GM23338 (cell line): ENCODE data around the gene ANKRD17. TPM values are rescaled to one million over a fixed set of nuclear protein-coding genes. Genes with fewer than 3 reads are reported as not detected.

Experiments
- ATAC-seq: fragments of 200-7000 bp; cut with Tn5 transposase; 3 replicates; pipeline ENCODE4 v1.9.1; 2020
- DNase-seq: peaks from one replicate; pipeline ENCODE4 v3.0.0-alpha.2; 2015; ENCODE audit warnings: low spot score
- H2AFZ ChIP-seq: fragments of 200-600 bp; sonication (generic); 2 replicates; pipeline ENCODE4 v1.8.0; 2016; ENCODE audit warnings: antibody characterized with exemption, mild to moderate bottlenecking, moderate library complexity
- H3F3A ChIP-seq: fragments of 200-600 bp; sonication (generic); replicated peaks from 2 replicates; pipeline ENCODE4 v1.8.0; 2017; ENCODE audit warnings: antibody characterized with exemption, mixed run types, low read depth
- H3K27ac ChIP-seq: fragments of 200-600 bp; sonication (generic); 2 replicates; pipeline ENCODE4 v1.6.1; 2016; ENCODE audit warnings: low read depth
- H3K27me3 ChIP-seq: fragments of 200-600 bp; sonication (generic); 2 replicates; pipeline ENCODE4 v1.8.0; 2016; ENCODE audit warnings: mild to moderate bottlenecking, mixed run types, moderate library complexity; ENCODE audit not compliant: insufficient read depth
- H3K36me3 ChIP-seq: fragments of 200-600 bp; sonication (generic); 2 replicates; pipeline ENCODE4 v1.8.0; 2016; ENCODE audit warnings: mild to moderate bottlenecking; ENCODE audit not compliant: insufficient read depth
- H3K4me1 ChIP-seq: fragments of 200-600 bp; sonication (generic); 2 replicates; pipeline ENCODE4 v1.8.0; 2016; ENCODE audit warnings: mild to moderate bottlenecking, moderate library complexity; ENCODE audit not compliant: insufficient read depth
- H3K4me2 ChIP-seq: fragments of 200-600 bp; sonication (generic); 2 replicates; pipeline ENCODE4 v1.7.1; 2017; ENCODE audit warnings: mixed run types
- H3K4me3 ChIP-seq: fragments of 200-600 bp; sonication (generic); 2 replicates; pipeline ENCODE4 v1.6.1; 2016; ENCODE audit warnings: mixed run types
- H3K79me2 ChIP-seq: fragments of 200-600 bp; sonication (generic); replicated peaks from 2 replicates; pipeline ENCODE4 v1.8.0; 2017; ENCODE audit warnings: mild to moderate bottlenecking; ENCODE audit not compliant: insufficient read depth
- H3K9me2 ChIP-seq: fragments of 200-600 bp; sonication (generic); 2 replicates; pipeline ENCODE4 v1.8.0; 2017; ENCODE audit not compliant: insufficient read depth
- H4K20me1 ChIP-seq: fragments of 200-600 bp; sonication (generic); replicated peaks from 2 replicates; pipeline ENCODE4 v1.8.0; 2017; ENCODE audit warnings: mild to moderate bottlenecking; ENCODE audit not compliant: insufficient read depth
- H3K27ac Mint-ChIP-seq: 2 replicates; pipeline ENCODE4 v1.8.0; 2020; ENCODE audit warnings: inconsistent platforms, mild to moderate bottlenecking, moderate library complexity, mixed read lengths
- H3K27me3 Mint-ChIP-seq: 3 replicates; pipeline ENCODE4 v1.8.0; 2022; ENCODE audit warnings: low read depth, mild to moderate bottlenecking, moderate library complexity, mixed read lengths, inconsistent platforms; ENCODE audit not compliant: insufficient read depth, poor library complexity
- H3K36me3 Mint-ChIP-seq: 3 replicates; pipeline ENCODE4 v1.8.0; 2021; ENCODE audit warnings: low read depth, mild to moderate bottlenecking, inconsistent platforms, moderate library complexity, mixed read lengths
- H3K4me1 Mint-ChIP-seq: 3 replicates; pipeline ENCODE4 v1.8.0; 2020; ENCODE audit warnings: mild to moderate bottlenecking, inconsistent platforms, mixed read lengths
- H3K4me3 Mint-ChIP-seq: 3 replicates; pipeline ENCODE4 v1.8.0; 2021; ENCODE audit warnings: moderate library complexity, mild to moderate bottlenecking, inconsistent platforms, mixed read lengths
- H3K9me3 Mint-ChIP-seq: 3 replicates; pipeline ENCODE4 v1.8.0; 2020; ENCODE audit warnings: moderate library complexity, mild to moderate bottlenecking, inconsistent platforms, mixed read lengths
- CREB1 ChIP-seq: fragments of 250-450 bp; sonication (Bioruptor Pico); IDR thresholded peaks from 2 replicates; pipeline ENCODE4 v1.5.0; 2020; ENCODE audit warnings: low read depth, mild to moderate bottlenecking, moderate library complexity
- CTCF ChIP-seq, 2 experiments: fragments of 200-600 bp in 1 of 2; sonication (generic) in 1 of 2; conservative IDR thresholded peaks; 2 replicates each; pipeline versions ENCODE4 v1.5.1 to v1.6.1; 2016 to 2017; ENCODE audit warnings: antibody characterized with exemption in 2 of 2, low read depth in 2 of 2, mild to moderate bottlenecking in 2 of 2, moderate library complexity in 1 of 2
- EZH2 ChIP-seq: fragments of 200-600 bp; sonication (generic); IDR thresholded peaks from one replicate; pipeline ENCODE4 v1.8.0; 2017; ENCODE audit warnings: antibody characterized with exemption, mild to moderate bottlenecking, low read depth; ENCODE audit not compliant: unreplicated experiment
- EZH2phosphoT487 ChIP-seq: fragments of 200-600 bp; sonication (generic); IDR thresholded peaks from one replicate; pipeline ENCODE4 v1.8.1; 2018; ENCODE audit warnings: antibody characterized with exemption; ENCODE audit not compliant: unreplicated experiment
- JUNB ChIP-seq: IDR thresholded peaks from one replicate; pipeline ENCODE4 v1.6.1; 2016; ENCODE audit warnings: antibody characterized with exemption; ENCODE audit not compliant: unreplicated experiment
- NANOG ChIP-seq: IDR thresholded peaks from 2 replicates; pipeline ENCODE4 v1.6.1; 2016; ENCODE audit warnings: antibody characterized with exemption, borderline replicate concordance
- STAT1 ChIP-seq: IDR thresholded peaks from one replicate; pipeline ENCODE4 v1.6.1; 2016; ENCODE audit warnings: antibody characterized with exemption; ENCODE audit not compliant: unreplicated experiment
- ZNF331 ChIP-seq: fragments of 250-450 bp; sonication (Bioruptor Pico); IDR thresholded peaks from 2 replicates; pipeline ENCODE4 v1.5.0; 2020; ENCODE audit warnings: low read depth, mild to moderate bottlenecking, moderate library complexity
- polyA plus RNA-seq: library from polyadenylated mRNA; unstranded; fragments of >200 nt; fragmentation: Nextera tagmentation; extraction: Ambion mirVana; gene quantifications from 2 replicates; pipeline ENCODE4 v1.2.1, GENCODE V29; 2016
- total RNA-seq: library from RNA; depleted of rRNA; stranded (reverse); fragments of >200 nt; shearing (Covaris generic); gene quantifications from 2 replicates; pipeline ENCODE4 v1.2.3, GENCODE V29; 2014
- TF ChIP-seq, protein P1 (sequence below): IDR thresholded peaks from 2 replicates; pipeline ENCODE4 v1.6.1; 2016; ENCODE audit warnings: antibody characterized with exemption
- TF ChIP-seq, protein P2 (sequence below): IDR thresholded peaks from one replicate; pipeline ENCODE4 v1.6.1; 2018; ENCODE audit warnings: antibody characterized with exemption; ENCODE audit not compliant: unreplicated experiment
- TF ChIP-seq, protein P3 (sequence below): fragments of 250-450 bp; sonication (Bioruptor Pico); IDR thresholded peaks from 2 replicates; pipeline ENCODE4 v1.5.0; 2020; ENCODE audit warnings: mild to moderate bottlenecking, moderate library complexity

ANKRD17 gene
- total and polyA plus RNA-seq, 2 experiments from 2014 or later = 41.9 to 85.3 TPM

- Histone ChIP-seq H3K27ac (no peak overlapping the region), H2AFZ (no peak overlapping the region)
- peaks cover 4% of the 10 kb centered on the region; the same call in 1 of the 3 replicates for H3K4me1 Mint-ChIP-seq
Measured at GRCh38 chr4:73299548-73300280, 41.1 kb upstream of the ANKRD17 start.

More at GRCh38 chr4:73299548-73300280, 41.1 kb upstream of the ANKRD17 start:
- Mint-ChIP-seq H3K4me3 (no peak overlapping the region), H3K27me3 (no peaks in the 10 kb centered on the region), H3K36me3 (peaks cover 29% of the 10 kb centered on the region; the same call in 2 of the 3 replicates), H3K27ac (no peak overlapping the region), H3K9me3 (peaks cover 45% of the 10 kb centered on the region)
- Histone ChIP-seq H3F3A (no peaks in the 10 kb centered on the region), H3K27me3 (no peaks in the 10 kb centered on the region), H3K4me1 (no peaks in the 10 kb centered on the region), H3K79me2 (no peaks in the 10 kb centered on the region), H3K4me3 (no peak overlapping the region), H3K9me2 (peaks cover 5% of the 10 kb centered on the region; the same call in 1 of the 2 replicates), H3K4me2 (no peak overlapping the region), H3K36me3 (no peaks in the 10 kb centered on the region), H4K20me1 (no peaks in the 10 kb centered on the region)
- no peak for TF ChIP-seq EZH2
- no peak for TF ChIP-seq EZH2phosphoT487
- TF ChIP-seq, protein P1, sequence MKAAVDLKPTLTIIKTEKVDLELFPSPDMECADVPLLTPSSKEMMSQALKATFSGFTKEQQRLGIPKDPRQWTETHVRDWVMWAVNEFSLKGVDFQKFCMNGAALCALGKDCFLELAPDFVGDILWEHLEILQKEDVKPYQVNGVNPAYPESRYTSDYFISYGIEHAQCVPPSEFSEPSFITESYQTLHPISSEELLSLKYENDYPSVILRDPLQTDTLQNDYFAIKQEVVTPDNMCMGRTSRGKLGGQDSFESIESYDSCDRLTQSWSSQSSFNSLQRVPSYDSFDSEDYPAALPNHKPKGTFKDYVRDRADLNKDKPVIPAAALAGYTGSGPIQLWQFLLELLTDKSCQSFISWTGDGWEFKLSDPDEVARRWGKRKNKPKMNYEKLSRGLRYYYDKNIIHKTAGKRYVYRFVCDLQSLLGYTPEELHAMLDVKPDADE = no peak
- TF ChIP-seq, protein P2, sequence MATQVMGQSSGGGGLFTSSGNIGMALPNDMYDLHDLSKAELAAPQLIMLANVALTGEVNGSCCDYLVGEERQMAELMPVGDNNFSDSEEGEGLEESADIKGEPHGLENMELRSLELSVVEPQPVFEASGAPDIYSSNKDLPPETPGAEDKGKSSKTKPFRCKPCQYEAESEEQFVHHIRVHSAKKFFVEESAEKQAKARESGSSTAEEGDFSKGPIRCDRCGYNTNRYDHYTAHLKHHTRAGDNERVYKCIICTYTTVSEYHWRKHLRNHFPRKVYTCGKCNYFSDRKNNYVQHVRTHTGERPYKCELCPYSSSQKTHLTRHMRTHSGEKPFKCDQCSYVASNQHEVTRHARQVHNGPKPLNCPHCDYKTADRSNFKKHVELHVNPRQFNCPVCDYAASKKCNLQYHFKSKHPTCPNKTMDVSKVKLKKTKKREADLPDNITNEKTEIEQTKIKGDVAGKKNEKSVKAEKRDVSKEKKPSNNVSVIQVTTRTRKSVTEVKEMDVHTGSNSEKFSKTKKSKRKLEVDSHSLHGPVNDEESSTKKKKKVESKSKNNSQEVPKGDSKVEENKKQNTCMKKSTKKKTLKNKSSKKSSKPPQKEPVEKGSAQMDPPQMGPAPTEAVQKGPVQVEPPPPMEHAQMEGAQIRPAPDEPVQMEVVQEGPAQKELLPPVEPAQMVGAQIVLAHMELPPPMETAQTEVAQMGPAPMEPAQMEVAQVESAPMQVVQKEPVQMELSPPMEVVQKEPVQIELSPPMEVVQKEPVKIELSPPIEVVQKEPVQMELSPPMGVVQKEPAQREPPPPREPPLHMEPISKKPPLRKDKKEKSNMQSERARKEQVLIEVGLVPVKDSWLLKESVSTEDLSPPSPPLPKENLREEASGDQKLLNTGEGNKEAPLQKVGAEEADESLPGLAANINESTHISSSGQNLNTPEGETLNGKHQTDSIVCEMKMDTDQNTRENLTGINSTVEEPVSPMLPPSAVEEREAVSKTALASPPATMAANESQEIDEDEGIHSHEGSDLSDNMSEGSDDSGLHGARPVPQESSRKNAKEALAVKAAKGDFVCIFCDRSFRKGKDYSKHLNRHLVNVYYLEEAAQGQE = no peak
- TF ChIP-seq CTCF (conservative IDR thresholded peaks at IDR 0.05; ENCODE audit: low read depth in 2 of 2) = no peak
- TF ChIP-seq NANOG = no peak
- TF ChIP-seq CREB1 = no peak
- no peak for TF ChIP-seq JUNB
- TF ChIP-seq, protein P3, sequence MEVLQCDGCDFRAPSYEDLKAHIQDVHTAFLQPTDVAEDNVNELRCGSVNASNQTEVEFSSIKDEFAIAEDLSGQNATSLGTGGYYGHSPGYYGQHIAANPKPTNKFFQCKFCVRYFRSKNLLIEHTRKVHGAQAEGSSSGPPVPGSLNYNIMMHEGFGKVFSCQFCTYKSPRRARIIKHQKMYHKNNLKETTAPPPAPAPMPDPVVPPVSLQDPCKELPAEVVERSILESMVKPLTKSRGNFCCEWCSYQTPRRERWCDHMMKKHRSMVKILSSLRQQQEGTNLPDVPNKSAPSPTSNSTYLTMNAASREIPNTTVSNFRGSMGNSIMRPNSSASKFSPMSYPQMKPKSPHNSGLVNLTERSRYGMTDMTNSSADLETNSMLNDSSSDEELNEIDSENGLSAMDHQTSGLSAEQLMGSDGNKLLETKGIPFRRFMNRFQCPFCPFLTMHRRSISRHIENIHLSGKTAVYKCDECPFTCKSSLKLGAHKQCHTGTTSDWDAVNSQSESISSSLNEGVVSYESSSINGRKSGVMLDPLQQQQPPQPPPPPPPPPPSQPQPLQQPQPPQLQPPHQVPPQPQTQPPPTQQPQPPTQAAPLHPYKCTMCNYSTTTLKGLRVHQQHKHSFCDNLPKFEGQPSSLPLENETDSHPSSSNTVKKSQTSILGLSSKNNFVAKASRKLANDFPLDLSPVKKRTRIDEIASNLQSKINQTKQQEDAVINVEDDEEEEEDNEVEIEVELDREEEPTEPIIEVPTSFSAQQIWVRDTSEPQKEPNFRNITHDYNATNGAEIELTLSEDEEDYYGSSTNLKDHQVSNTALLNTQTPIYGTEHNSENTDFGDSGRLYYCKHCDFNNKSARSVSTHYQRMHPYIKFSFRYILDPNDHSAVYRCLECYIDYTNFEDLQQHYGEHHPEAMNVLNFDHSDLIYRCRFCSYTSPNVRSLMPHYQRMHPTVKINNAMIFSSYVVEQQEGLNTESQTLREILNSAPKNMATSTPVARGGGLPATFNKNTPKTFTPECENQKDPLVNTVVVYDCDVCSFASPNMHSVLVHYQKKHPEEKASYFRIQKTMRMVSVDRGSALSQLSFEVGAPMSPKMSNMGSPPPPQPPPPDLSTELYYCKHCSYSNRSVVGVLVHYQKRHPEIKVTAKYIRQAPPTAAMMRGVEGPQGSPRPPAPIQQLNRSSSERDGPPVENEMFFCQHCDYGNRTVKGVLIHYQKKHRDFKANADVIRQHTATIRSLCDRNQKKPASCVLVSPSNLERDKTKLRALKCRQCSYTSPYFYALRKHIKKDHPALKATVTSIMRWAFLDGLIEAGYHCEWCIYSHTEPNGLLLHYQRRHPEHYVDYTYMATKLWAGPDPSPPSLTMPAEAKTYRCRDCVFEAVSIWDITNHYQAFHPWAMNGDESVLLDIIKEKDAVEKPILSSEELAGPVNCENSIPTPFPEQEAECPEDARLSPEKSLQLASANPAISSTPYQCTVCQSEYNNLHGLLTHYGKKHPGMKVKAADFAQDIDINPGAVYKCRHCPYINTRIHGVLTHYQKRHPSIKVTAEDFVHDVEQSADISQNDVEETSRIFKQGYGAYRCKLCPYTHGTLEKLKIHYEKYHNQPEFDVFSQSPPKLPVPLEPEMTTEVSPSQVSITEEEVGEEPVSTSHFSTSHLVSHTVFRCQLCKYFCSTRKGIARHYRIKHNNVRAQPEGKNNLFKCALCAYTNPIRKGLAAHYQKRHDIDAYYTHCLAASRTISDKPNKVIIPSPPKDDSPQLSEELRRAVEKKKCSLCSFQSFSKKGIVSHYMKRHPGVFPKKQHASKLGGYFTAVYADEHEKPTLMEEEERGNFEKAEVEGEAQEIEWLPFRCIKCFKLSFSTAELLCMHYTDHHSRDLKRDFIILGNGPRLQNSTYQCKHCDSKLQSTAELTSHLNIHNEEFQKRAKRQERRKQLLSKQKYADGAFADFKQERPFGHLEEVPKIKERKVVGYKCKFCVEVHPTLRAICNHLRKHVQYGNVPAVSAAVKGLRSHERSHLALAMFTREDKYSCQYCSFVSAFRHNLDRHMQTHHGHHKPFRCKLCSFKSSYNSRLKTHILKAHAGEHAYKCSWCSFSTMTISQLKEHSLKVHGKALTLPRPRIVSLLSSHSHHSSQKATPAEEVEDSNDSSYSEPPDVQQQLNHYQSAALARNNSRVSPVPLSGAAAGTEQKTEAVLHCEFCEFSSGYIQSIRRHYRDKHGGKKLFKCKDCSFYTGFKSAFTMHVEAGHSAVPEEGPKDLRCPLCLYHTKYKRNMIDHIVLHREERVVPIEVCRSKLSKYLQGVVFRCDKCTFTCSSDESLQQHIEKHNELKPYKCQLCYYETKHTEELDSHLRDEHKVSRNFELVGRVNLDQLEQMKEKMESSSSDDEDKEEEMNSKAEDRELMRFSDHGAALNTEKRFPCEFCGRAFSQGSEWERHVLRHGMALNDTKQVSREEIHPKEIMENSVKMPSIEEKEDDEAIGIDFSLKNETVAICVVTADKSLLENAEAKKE (CRISPR knock-in tag) = no peak
- no peak for TF ChIP-seq ZNF331
- no peak for TF ChIP-seq STAT1
- ATAC-seq = no peak
- DNase-seq = no peak
